HG03280 (cell line): ENCODE measurements around the gene LHX6.

Experiments
- ATAC-seq: cut with Tn5 transposase; IDR thresholded peaks from one replicate; pipeline ENCODE4 v1.9.1; 2021; ENCODE audit warnings: mild to moderate bottlenecking, moderate library complexity; ENCODE audit not compliant: unreplicated experiment

The LHX6 gene

DNA sequence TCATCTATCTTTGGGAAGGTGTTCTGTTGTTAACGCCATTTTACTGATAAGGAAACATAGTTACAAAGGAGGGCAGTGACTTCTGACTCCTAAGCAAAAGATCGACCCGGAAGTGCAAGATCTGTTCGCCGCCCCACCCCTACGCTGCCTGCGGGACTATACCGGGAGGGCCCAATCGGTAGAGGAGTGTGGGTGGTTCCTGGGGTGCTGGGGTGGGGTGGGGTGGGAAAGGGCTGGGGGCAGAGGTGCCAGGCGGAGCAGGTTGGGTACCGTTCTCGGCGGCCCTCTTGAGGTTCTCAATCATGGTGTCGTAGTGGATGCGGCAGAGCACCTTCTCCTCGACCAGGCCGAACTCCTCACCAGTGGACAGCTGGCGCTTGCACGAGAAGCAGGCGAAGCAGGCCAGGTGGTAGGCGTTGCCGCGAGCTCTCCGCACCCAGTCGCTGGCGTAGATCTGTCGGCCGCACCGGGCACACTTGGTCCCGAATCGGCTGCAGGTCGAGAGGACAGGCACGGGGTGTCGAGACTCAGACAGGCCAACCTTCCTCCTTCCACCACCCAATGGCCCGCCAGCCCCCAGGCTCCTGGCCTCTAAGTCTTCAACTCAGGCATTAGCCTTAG, 11.8 kb downstream of the LHX6 start:
- ATAC-seq, result no peak

DNA sequence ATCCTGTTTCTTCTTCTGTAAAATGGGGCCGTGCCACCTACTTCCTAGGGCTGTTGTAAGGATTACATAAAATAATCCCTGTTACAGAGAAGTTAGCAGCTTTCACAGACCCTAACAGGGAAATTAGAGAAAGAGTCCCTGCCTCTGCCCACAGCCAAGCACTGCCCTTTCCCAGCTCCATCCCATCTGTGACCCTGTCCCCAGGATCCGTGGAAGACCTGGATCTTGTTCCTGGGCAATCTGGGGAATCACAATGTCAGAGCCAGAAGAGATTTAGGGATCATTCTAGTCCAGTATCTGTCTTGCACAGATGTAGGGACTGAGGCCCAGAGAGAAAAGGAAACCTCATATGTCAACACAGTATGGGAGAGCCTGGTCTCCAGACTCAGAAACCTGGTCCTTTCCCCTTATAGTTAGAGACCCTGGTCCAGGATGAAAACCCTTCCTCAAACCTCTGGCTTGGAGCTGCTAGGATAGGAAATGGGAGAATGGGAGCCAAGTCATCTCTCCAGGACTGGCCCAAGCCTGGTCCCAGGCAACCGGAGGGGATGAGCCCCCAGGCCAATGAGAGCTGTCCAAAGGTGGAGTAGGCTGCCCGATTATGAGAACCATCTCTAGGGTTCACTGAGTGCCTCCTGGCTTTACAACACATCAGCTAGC, 12.5 kb downstream of the LHX6 start:
- no peak for ATAC-seq

DNA sequence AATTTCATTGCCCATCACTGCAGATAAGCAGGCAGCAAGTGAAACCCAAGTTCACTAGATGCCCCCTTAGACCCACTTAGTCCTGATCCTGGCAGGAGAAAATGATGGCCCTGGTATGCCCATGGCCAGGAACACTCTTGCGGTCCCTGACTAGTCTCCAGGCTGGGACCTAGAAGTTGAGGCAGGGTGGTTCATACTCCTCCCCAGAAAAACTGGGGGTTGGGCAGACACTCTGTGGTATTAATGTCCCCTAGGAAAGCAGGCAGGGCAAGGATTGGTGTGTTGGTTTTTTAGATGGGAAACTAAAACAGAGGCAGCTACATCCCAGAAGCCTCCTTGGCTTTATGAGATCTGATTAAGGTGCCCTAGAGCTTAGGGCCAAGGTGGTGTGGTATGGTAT, 13.1 kb downstream of the LHX6 start:
- ATAC-seq, result no peak

DNA sequence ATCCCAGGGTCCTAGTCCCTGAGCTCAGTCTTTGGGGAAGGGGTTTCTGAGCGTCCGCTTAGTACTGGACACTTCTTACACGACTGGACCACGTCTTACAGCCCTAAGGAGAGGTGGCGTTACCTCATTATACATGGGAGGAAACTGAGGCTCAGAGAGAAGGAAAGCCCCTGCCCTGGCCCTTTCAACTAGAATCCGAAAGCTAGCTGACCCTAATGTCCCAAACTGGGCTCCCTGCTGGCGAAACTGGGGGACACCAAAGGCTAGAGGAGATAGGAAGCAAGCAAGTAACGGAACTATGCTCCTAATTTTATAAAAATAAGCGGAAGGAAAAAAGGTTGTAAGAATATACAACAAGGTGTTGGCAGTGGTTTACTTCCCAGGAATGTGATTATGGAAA, 14.2 kb downstream of the LHX6 start:
- ATAC-seq, result no peak

DNA sequence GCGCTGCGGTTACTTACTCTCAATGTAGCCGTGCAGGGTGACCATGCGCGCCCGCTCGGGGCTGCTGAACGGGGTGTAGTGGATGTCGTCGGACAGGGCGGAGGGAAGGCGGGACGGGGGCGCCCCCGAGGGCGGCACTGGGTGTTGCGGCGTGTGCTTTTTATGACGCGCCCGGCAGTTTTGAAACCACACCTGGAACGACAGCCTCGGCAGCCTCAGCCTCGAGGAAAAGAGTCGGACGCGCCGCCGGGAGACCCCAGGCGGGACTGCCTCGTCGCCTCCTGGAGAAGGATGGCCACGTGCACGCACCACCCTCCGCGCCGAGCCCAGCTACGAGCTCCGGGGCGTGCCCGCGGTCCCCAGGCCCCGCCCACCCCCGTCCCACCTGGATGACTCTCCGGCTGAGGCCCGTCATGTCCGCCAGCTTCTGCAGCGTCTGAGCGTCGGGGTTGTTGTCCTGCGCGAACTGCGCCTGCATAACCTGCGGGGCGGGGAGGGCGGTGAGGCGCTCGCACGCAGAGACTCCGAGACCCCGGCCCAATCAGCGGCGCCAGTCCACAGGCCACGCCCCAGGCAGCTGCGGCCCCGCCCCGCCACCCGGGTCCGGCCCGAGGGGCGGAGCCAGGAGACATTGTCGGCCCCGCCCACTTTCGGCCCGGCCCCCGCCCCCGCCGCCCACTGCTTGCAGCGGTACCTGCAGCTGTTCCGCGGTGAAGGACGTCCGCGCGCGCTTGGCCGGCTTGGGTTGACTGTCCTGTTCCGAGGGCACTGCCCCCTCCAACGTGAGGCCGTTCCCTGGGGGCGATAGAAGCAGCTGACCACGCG, 15.0 kb downstream of the LHX6 start:
- ATAC-seq, result no peak

DNA sequence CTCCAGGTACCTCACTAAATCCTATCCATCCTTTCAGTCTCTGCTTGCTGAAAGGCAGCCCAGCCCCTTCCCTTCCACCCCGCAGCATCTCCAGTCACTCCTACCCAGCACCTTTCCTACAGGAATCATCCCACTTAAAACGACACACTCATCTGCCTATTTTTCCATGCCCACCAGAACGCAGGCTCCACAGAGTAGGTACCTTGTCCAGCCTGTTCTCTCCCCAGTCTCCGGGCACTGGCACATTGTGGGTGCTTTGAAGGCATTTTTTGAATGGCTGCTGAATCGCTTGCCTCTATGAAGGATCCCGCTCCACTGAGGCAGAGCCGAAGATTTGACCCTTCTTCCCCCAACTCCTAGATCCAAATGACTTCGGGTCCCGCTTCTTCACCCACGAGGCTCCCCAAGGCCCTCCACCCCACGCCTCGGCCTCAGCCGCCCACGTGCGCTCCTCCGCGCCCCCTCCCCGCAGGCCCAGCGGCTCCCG, 15.6 kb downstream of the LHX6 start:
- no peak for ATAC-seq

DNA sequence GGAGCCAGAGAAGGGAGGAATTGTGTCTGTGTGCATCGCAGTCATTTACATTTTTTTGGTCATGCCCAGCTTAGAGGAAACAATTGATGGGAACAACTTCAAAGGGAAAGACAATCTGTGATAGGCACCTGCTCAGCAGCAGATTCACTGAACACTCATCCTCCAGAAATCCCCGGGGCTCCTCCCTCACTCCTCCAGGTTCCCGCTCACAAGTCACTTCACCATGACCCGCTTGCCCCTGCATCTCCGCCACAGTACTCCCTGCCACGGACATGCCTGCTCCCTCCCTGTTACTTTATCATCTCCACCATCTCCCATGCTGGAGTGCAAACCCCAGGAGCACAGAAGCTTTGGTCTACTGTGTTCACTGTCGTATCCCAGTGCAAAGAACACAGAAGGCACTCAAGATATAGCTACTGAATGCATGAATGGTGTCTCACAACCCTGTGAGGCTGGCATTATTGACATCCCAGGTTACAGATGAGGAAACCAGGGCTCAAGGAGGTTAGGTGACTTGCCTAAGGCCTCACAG, 16.2 kb downstream of the LHX6 start:
- ATAC-seq, result no peak

DNA sequence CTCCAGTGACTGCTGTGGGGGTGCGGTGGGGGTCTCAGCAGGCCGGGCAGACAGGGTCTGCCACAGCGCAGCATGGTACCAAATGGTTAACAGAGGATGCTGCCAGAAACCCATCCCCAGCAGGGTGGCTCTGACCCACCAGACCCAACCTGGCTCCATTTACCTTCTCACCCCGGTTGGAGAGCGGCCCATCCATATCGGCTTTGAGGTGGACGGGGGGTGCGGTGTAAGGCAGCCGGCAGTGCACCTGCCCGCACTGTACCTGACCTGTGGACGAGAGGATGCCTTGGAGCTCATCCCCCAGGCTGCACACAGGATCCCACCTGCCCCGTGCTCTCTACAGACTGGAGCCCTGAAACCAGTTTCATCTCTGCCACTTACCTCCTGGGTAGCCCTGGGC, 19.3 kb downstream of the LHX6 start:
- ATAC-seq, result no peak

DNA sequence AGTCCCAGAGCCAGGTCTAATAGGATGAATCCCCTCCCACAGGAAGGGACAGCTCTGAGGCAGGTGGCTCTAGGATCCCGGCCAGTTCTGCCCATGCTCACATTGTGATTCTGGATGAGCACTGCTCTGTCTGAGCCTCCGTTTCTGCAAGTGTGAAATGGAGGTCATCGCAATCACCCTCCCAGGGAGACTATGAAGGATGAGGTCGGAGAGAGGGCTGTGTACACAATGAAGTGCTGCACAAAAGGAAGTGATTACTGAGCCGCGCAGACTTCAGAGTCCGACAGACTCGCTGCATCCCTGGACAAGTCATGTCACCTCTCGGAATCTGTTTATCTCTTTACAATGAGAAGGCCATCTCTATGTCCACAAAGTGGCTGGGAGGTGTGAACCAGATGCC, 21.7 kb downstream of the LHX6 start:
- ATAC-seq, result no peak

DNA sequence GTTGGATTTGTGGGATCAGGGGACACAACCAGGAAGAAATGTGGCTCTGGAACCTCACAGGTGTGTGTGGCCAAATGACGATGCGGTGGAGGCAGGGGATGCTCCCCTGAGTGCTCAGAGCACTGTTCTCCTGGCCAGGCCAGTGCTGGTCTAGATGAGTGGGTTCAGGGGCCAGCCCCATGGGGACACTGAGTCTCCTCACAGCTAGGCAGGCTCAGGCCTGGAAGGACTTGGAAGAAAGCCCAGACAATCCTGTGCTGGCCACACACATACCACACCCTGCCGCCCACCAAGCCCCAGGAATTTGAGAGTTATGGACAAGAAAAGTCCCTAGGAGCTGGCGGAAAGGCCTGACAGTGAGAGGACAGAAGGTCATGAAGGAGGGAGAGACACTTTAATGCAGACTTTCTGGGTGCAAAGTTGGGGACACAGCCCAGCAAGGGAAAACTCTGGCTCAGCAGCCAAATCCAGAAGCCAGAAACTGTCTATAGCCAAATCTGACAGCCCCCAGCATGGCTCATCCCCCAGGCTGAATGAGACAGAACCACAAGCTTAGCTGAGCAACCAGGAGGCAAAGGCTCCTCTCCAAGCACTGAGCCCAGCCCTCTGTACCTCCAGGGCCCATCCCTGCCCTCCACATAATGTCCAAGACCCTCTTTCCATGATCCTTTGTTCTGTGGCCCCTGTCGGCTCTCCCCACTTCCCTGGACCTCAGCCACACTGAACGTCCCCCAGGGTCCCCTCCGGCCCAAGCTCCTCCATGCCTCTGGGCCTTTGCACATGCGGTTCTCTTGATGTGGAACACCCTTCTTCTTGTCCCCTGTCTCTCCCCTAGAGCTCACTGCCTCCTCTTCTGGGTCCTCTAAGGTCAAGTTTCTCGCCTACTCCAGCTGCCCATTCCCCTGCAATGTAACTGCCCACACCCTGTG, 22.4 kb downstream of the LHX6 start:
- ATAC-seq, result no peak

DNA sequence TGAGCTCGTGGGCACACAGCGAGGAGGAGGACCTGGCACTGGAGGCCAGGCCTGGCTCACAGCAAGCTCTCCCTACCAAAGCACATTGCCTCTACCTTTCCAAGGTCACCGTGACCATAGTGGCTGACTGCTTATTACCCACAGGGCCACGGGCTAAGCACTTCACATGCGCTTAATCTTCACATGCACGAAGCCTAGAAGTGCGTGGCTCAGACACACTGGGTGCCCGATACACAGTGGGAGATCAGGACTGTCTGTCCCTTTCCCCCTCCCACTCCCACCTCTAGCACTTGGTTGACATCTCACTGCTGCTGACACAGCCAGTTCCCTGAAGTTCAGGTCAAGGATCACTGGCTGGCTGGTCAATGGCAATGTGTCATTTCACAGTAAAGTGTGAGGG, 23.6 kb downstream of the LHX6 start:
- ATAC-seq, result no peak

DNA sequence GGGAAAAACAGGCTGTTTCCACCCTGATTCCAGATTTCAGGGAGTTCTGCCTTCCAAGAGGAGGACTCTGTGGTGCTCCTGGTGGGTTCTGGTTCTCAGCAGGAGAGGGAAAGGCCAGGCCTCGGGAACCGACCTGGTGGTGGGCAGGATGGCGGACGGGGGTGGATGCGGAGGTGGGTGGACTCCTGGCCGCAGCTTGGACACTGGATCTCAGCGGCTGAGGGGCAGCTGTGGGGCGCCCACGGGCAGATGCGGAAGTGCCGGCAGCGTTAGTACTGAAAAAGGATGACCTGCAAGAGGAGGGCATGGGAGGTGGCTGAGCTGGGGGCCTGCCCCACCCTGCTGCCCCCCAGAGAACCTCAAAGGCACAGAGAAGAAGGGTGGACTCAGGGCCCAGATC, 24.3 kb downstream of the LHX6 start:
- ATAC-seq, result no peak

DNA sequence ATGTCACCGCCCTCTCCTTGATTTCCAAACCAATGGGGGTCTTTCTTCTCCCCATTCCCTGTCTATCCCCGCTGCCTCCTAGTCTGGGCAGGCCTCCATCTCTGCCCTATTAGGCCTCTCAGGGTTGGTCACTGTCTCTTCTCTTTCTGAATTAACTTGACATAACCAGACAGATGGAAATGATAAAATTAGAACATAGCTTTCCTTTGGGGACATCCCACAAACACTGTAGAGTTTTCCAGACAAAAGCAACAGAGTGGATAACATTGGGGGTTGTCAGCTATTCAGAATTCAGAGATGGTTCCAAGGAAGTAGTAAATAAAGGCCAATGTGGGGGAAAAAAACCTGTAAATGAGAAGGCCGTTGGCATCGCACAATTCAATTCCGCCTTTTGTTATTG, 24.7 kb downstream of the LHX6 start:
- ATAC-seq, result no peak

DNA sequence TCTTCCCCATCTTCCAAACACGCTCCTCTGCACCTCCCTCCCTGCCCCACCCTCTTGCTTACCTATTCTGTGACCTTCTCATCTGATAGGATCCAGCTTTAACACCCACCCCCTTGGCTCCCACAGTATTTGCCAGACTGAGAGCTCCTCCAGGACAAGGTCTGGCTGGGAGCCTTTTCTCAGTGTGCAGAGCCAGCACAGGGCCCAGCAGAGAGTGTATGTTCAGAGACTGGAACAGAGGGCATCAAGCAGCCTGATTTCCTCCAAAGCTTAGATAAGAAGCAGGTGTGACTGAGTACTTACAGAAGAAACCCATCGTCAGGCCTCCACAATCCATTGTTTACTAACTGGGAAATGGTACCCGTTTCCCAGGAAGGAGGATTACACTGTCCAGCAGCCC, 26.6 kb downstream of the LHX6 start:
- ATAC-seq, result no peak

DNA sequence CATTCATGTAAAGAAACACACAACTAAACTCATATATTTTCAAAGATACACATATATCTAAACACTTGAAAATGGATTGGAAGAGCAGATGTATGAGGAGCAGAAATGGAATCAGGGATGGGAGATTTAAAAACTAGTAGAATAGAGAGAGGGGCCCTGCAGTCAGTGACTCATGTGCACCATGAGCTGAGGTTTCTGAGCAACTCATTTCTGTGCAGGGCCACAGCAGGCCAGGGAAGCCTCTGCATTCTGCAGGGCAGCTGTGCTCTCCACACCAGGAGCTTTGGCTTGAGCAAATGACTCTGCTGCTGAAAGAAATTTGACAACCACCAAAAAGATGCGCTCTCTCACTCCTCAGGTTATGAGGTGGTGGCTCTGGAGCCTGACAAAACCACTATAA, 27.1 kb downstream of the LHX6 start:
- no peak for ATAC-seq

DNA sequence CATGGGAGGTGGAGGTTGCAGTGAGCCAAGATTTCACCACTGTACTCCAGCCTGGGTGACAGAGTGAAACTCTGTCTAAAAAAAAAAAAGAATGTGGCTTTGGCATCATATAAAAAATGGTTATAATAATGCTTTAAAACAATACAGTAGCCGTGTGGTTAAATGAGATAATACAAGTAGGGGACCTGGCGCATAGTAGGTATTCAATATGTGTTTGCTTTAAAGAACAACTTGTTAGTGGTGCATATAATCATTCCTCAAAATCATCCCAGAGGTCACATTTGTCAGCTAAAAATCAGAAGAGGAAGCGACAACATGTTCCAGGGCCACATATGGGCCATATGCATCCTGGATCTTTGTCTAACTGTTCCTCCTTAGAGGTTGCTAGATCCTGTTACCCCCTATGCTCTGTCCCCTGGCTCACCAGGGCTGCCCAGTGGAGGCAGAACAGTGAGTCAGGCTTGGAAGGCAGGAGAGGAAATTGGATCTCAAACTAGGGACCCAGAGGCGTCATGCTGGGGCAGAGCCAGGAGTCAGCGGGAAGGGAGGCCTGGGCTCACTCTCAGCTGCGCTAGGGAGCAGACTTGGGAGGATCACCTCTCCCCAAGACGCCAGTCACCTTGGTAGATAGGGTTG, 27.7 kb downstream of the LHX6 start:
- ATAC-seq, result no peak

DNA sequence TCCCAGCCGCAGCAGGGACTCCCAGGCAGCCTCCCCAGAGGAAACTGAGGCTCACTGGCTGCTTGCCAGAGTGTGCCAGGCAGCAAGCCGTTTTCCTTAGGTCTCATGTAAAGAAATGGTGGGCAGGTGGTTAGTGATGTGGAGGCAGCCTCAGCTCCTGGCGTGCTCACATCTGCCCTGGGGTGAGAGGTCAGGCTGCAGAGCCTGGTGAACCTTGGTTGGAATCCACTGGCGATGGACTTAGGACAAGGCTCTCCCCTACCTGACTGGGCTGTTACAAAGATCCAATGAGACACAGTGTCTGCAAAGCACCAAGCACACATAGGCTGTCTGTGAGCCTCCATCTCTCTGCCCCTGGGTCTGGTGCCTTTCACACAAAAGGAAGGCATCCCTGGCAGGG, 30.9 kb downstream of the LHX6 start:
- ATAC-seq, result no peak

DNA sequence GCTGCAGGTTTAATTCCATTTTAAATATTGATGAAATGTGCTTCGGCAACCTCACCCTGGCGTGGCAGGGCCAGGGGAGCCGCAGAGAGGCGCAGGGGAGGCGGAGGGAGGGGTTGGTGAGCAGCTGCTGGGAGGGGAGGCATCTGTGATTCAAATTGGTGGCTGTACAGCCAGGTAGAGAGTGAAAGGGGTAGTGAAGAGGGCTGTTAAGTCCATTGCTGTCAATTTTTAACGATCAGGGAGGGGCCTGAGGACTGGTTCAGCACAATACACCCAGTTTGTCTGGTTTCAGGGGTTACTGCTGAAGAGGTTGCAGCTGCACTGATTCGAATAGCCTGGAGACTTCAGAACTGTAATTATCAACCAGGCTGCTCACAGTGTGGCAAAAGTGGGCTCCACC, 31.3 kb downstream of the LHX6 start:
- ATAC-seq, result no peak

DNA sequence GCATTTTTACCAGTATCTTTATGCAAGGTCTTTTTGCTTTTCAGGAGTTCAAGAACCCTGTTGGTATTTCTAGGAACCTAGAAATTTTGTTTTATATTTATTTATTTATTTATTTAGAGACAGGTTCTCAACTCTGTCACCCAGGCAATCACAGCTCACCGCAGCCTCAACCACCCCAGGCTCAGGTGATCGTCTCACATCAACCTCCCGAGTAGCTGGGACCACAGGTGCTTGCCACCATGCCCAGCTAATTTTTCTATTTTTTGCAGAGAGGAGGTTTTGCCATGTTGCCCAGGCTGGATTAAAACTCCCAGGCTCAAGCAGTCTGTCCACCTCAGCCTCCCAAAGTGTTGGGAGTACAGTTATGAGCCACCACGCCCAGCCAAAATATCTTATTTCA, 32.9 kb downstream of the LHX6 start:
- no peak for ATAC-seq

DNA sequence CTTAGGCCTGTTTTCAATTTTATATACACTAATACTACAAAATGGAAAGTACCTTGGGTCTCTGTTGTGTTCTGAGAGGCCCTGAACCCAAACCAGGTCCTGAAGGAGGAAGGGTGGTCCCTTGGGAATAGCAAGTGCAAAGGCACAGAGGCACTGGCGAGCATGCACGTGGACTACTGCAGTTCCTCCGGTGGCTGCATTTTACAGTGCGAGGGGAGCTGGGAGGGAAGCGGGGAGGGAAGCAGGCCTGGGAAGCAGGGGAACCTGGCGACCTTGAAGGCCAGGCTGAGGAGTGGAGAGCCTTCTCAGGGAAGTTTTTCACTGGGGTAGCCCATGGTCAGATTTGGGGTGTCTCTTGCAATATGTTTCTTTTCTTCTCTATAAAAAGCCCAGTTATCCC, 35.1 kb downstream of the LHX6 start:
- ATAC-seq, result no peak
